ENCODE measurements around the gene SPDYE4.

SPDYE4 gene

GRCh38 chr17:8785547-8786413 is 27.4 kb upstream of the SPDYE4 start:
- TF ChIP-seq, protein P1, sequence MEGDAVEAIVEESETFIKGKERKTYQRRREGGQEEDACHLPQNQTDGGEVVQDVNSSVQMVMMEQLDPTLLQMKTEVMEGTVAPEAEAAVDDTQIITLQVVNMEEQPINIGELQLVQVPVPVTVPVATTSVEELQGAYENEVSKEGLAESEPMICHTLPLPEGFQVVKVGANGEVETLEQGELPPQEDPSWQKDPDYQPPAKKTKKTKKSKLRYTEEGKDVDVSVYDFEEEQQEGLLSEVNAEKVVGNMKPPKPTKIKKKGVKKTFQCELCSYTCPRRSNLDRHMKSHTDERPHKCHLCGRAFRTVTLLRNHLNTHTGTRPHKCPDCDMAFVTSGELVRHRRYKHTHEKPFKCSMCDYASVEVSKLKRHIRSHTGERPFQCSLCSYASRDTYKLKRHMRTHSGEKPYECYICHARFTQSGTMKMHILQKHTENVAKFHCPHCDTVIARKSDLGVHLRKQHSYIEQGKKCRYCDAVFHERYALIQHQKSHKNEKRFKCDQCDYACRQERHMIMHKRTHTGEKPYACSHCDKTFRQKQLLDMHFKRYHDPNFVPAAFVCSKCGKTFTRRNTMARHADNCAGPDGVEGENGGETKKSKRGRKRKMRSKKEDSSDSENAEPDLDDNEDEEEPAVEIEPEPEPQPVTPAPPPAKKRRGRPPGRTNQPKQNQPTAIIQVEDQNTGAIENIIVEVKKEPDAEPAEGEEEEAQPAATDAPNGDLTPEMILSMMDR (IDR thresholded peaks at IDR 0.05; ENCODE audit: control insufficient read depth, insufficient read depth, low read depth, low read length, missing control alignments), result peak; percentile 88
- H3K4me3 ChIP-seq (ENCODE audit: control insufficient read depth, low read depth, low read length), result no peak overlapping the region
- DNase-seq (ENCODE audit: low read depth), result peak; percentile 8

- TF ChIP-seq, protein P1 (IDR thresholded peaks at IDR 0.05; ENCODE audit: control insufficient read depth, insufficient read depth, low read depth, low read length, missing control alignments), result no peak
- no peak overlapping the region for H3K4me3 ChIP-seq (ENCODE audit: control insufficient read depth, low read depth, low read length)
- DNase-seq (ENCODE audit: low read depth), result no peak
Observed at GRCh38 chr17:8782176-8782575, 23.8 kb upstream of the SPDYE4 start.

GRCh38 chr17:8781776-8782175 is 23.4 kb upstream of the SPDYE4 start:
- DNase-seq (ENCODE audit: low read depth), result no peak
- no peak overlapping the region for H3K4me3 ChIP-seq (ENCODE audit: control insufficient read depth, low read depth, low read length)
- TF ChIP-seq, protein P1 (IDR thresholded peaks at IDR 0.05; ENCODE audit: control insufficient read depth, insufficient read depth, low read depth, low read length, missing control alignments), result no peak

DNA sequence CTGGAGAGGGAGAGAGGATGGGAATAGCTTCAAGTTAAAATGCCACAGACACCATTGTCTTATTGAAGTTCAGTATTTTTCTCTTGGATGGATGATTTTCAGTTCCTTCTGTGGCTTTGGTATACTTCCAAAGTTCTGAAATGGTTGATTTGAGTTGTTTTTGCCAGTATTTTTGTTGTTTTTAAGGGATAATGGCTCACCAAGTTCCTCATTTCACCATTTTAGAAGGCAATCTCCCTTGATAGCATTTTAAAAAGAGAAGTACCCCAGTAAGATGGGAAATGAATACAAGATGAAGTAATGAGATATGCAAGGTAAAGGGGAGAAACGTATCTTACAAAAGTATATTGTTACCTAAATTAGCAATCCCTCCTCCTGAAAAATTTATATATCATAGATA is 18.5 kb upstream of the SPDYE4 start:
- H3K4me3 ChIP-seq (ENCODE audit: control insufficient read depth, low read depth, low read length), result no peak overlapping the region
- TF ChIP-seq, protein P1 (IDR thresholded peaks at IDR 0.05; ENCODE audit: control insufficient read depth, insufficient read depth, low read depth, low read length, missing control alignments), result no peak
- no peak for DNase-seq (ENCODE audit: low read depth)

GRCh38 chr17:8776248-8776647 is 17.9 kb upstream of the SPDYE4 start:
- H3K4me3 ChIP-seq (ENCODE audit: control insufficient read depth, low read depth, low read length), result no peak overlapping the region
- TF ChIP-seq, protein P1 (IDR thresholded peaks at IDR 0.05; ENCODE audit: control insufficient read depth, insufficient read depth, low read depth, low read length, missing control alignments), result no peak
- DNase-seq (ENCODE audit: low read depth), result no peak

DNA sequence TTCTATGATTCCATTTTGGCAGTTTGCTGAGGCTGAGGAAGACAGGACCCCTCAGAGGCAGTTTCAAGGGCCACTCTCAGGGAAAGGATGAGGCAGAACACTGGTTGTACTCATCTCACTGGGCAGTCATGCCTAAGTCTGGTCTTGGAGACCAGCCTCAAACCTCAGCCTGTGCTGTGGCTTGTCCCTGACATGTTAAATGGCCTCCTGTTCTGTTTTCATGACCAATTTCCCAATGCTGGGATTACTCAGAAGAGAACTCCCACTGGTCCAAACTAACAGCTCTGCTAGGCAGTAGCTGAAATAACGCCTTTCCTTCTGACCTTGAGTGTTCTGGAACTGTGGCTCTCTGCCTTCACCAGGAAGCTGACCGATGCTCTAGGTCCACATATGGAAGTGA is 8.4 kb upstream of the SPDYE4 start:
- TF ChIP-seq, protein P1 (IDR thresholded peaks at IDR 0.05; ENCODE audit: control insufficient read depth, insufficient read depth, low read depth, low read length, missing control alignments), result no peak
- H3K4me3 ChIP-seq (ENCODE audit: control insufficient read depth, low read depth, low read length), result no peak overlapping the region
- DNase-seq (ENCODE audit: low read depth), result no peak

Data from AG09309 (cell line).